Activated T-helper 1 cell treated with anti-CD3 and anti-CD28 coated beads, Interleukin-2, amount 50 U/mL, for 16 hours (primary cell): Measurements from ENCODE around the gene DIS3L.
"Not testable (repeated sequence)": the region's sequence is repeated elsewhere in the genome, so short reads cannot be mapped to it uniquely, and the experiment has no call there.

Experiments used
- DNase-seq, 2 donors: peaks; one replicate each; pipeline ENCODE4 v3.0.0-alpha.2; 2020; ENCODE audit warnings: low read depth in 1 of 2, low spot score in 1 of 2

The DIS3L gene

DNA sequence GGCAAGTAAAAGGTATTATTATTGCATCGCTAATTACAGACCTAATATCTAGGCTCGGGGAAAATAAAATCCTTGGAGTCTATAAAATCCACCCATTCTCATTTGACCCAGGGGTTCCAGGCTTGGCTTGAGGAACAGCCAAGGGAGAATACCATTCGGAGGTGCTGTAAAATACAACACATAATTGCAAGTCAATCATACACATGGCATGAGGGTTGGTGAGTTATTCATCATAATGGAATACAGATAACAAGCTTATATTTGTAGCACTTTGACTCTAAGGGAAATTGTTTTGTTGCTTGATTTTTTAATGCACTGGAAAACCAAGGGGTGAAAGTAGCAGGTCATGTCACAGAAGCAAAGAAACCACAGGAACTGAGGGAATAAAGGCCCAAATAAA is 16.8 kb upstream of the DIS3L start:
- no peak for DNase-seq

DNA sequence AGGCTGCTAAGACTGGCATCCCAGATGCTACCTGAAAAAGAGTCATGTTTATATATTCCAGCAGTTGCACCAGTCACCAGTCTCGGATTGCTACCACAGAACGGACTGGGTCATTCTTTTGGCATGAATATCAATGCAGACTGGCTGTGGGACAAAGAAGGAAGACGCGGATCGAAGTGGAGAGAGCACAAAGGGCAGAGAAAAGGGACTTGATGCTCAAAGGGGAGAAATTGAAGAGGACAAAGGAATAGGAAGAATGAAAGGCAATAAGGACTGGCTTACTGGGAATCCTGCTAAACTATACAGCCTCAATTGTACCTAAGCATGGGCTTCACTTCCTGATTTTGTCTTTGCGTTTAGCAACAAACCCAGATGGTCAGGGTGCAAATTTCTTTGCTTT is 15.3 kb upstream of the DIS3L start:
- DNase-seq: no peak

DNA sequence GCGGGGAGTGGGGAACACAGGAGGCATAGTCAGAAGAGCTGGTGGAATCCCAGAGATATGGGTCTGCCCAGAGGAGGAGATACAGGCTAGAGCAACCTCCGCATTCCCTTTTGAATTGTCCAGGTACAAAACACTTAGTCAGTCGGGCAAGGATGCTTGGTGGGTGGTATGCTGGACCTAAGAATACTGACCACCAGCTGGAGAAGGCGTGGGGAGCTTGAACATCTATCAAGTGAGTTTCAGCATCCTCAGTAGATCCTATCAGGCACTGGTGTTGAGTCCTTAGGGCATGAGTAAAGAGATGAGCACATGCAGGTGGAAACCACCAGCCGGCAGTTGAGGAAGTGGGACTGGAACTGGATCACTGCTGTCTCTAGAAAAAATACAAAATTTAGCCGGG is 14.7 kb upstream of the DIS3L start:
- DNase-seq: no peak

DNA sequence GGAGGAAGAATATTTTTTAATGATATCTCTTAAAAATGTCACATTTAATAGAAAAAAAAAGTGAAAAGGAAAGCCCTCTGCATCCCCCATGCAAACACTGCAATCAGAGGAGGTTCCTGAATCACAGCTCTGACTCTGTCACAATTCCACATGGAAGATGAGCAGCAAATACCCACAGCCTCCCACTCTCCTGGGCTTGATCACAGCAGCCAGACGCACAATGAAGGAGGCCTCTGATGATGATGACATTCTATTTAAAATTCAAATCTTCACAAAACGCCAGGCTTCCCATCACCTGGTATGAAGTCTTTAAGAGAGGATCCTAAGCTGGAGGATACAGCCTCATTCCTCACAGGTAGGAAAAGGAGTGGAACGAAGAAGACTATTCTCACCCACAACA is 9.1 kb upstream of the DIS3L start:
- no peak for DNase-seq

DNA sequence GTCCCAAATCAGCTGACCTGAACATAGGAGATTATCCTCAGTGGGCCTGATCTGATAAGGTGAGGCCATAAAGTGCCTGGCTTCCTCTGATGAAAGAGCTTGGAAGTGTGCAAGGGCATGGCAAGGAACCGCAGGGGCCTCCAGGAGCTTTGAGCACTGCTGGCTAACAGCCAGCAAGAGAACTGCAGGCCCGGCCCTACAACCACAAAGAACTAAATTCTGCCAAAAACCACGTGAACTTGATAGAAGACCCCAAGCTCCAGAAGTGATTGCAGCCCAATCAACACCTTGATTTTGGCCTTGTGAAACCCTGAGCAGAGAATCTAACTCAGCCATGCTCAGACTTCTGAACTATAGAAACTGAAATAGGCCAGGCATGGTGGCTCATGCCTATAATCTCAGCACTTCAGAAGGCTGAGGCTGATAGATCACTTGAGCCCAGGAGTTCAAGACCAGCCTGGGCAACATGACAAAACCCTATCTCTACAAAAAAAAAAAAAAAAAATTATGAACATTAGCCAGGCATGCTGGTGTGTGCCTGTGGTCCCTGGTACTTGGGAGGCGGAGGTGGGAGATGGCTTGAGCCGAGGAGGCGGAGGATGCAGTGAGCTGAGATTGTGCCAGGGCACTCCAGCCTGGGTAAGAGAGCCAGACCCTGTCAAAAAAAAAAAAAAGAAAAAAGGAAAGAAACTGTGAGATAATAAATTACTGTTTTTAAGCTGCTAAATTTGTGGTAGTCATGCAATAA is 7.7 kb upstream of the DIS3L start:
- no peak for DNase-seq

DNA sequence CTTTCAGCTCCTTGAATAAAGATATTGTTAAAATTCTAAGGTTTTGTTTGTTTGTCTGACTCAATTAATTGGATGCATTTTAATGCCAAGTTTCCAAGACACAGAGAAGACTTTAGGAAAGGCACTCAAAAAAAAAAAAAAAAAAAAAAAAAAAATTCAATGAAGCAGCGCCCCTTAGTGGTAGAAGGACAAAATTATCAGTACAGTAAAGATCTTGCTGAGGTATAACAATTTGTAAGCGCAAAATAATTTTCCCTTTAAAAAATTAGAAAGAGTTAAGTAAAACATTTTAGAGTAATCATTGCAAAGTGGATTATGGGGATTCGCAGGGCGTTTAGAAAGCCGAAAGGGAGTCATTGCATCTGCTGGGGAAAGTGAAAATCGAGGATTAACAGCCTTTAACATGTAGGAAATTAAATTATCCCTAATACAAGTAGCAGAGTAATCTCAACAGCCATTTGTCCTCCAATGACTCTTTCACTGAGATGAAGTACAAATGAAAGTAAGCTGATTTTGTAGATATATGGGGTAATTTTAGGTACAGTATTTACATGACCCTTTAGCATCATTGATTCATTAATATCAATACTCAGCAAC is 5.8 kb upstream of the DIS3L start:
- DNase-seq: no peak

DNA sequence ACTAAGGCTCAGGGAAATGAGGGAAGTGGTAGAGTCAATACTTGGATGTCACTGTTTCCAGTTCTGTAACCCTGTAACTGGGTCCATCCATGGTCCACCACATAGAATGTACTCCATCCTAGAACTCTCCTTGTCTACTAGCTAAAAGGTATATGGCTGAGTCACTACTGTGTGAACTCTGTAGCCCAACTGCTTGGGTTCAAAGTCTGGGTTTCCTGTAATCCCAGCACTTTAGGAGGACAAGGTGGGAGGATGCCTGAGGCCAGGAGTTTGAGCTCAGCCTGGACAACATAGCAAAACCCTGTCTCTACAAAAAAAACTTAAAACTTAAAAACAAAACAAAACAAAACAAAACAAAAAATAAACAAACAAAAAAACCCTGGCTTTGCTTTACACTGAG is 5.3 kb upstream of the DIS3L start:
- no peak for DNase-seq

DNA sequence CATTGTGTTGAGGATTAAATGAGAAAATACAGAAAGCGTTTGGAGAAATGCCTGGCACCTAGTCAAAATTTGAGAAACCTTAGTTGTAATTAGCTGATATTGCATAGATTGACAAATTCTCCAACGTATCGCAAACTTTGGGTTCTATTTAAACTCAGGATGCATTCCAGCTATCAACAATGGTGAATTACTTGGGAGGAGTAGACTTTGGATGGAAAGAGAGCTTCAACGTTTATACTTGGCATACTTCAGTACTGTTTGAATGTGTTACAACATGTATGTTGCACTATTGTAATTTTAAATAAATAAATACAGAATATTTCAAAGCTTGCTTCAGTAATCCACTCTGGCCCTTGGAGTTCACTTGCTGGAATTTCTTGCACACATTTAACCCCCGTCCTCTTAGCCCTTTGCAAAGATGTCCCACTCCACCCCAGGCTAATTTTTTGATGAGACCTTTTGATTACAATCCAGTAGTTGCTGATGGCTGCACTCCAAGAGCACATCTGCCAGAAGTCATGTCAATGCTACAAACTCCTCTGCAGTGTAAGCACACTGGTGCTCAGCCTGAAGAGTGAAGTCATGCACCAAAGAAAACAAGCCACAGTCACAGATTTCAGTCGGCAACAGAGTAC is 4.7 kb upstream of the DIS3L start:
- DNase-seq: no peak

DNA sequence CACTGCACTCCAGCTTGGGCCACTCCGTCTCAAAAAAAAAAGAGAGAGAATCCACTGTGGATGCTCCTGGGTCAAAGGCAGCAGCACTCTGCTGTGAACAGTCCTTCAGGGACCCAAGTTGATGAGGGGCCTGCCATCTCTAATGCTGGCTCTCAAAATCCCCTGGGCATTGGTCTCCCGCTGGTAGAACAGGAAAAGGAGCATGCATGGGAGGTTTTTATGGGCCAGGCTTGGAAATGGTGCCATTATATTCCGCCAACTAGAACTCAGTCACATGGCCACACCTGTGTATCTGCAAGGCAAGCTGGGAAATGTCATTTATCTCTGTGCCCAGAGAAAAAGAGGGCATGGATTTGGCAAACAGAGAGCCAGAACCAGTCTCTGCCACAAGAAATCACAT is 3.4 kb upstream of the DIS3L start:
- no peak for DNase-seq

DNA sequence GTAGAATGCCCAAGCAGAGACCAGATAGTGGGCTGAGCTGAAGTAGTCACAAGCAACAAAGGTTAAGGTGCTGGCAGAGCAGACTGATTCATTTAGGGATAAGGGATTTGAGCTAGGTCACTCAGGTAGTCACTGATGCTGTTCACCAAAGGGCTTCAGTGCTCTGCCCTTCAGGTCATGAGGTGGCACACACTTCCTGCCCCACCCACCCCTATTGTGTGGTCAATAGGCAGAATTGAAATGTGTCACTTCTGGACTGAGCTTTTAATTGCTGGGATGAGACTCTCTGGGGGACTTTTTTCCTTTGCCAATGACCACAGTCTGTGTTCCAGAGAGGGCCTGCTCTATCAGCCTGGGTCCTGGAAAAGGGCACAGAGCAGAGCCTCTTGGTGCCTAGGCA is 2.9 kb upstream of the DIS3L start:
- no peak for DNase-seq

DNA sequence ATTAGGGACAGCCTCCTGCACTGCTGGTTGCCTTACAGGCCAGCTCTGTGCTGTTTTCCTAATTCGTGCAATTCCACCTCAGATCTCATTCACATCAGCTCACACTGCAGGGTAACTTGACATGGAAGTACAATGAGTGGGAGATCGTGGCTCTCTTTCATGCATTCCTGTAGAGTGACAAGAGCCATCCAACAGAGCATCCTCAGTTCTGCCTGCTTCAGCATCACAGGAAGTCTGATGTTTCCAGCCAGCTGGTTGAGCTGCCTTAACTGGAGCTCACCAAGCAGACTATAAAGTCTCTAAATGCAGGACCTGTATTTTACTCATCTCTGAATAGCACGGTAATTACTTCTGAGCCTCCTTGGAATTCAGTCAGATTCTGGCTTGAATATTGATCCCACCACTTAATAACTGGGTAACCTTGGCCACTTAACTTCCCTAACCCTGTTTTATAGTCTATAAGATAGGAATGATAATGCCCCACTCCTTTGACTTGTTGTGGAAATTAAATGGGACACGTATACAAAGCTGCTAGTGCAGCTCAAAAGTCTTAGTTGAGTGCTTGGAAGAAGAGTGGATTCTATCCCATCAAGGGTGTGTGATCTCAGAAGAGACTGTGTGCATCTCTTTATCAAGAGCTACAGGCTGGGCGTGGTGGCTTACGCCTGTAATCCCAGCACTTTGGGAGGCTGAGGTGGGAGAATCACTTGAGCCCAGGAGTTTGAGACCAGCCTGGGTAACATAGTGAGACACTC is 1.4 kb upstream of the DIS3L start:
- DNase-seq: no peak

DNA sequence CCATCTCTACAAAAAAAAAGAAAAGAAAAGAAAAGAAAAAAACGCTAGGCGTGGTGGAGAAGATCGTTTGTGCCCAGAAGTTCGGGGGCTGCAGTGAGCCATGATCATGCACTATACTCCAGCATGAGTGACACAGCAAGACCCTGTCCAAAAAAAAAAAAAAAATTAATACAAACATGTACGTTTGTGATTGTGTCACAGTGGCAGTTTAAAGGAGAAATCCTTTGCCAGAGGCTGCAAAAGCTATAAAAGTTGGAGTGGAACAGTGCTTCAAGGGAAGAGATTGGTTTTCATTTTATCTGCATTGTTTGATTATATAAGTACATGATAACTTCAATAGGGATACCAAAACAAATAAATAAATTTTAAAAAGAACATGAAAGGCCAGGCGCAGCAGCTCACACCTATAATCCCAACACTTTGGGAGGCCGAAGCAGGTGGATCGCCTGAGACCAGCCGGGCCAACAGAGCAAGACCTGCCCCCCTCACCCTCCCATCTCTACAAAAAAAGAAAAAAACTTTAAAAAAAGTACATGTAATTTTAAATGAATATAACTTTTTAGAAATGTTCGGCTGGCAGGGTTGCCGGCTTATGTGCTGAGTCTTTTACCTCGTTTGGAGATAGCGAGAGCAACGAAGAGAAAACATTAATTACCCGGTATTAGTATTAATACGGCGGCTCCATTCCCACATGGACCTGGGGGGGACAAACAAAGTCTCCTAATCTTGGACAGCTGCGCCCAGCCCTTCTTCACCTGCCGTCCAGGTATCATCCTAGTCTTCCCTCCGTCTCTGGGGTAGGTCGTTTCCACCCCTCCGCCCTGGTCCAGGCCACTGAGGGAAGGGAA is 573 bp upstream of the DIS3L start:
- no peak for DNase-seq

DNA sequence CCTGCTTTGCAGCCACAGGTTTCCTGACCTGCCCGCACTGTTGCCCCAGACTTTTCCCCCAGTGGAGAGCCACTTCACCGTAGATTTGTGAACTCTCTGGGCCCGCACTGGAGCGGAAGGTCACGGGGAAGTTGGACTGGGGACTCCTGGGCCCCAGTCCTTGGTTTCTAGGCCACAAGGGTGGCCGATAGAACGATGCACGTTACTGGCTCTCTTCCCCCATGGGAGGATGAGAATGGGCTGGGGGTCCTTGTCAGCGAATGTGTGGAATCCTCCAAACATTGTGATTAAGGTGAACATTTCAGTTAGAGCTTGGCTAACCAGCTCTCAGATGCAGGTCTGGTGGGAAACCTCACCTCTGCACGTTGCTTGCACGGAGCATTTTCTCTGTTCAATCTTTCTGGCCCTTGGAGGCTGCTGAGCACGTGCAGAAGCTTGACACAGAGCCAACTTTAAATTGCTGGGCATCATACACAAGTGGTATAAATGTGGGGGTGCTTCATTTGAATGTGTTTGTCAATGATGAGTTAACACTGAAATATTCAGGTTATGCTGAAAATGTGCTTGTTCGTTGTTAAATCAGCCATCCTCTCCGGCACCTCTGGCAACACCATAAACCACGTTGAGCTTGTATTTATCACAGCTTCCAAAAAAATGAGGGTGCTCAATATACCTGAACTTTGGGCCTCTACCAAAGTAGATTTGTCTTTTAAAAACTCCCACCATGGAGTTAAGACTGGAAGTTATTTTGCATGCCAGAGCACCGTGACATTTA is 976 bp downstream of the DIS3L start:
- DNase-seq: peak in 1 of 2 donors; percentile 38

DNA sequence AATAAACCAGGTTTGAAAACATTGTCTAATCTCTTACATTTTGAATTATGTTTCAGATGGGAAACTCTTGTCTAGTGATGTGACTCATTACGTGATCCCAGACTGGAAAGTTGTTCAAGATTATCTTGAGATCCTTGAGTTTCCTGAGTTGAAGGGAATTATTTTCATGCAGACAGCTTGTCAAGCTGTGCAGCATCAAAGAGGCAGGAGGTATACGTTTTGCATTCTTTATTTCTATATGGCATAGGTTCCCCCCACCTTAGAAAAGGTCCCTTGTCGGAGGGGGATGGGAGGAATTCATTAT is 1.5 kb downstream of the DIS3L start:
- no peak for DNase-seq

DNA sequence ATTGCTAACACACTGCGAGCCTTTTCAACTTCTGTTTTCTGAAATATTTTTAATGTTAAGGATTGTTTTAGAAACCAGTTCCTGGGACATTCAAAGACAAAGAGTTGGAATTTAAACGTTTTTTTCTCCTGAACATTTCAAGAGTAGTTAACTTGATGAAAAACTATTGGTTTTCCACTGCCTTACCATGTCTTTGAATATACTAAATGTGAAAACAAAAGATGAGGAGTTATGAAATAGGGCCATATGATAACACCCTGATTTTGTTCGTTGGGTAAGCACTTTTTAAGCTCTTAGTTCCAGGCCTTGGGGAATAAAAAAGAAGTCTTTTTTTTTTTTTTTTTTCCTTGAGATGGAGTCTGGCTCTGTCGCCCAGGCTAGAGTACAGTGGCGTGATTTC is 2.8 kb downstream of the DIS3L start:
- no peak for DNase-seq

DNA sequence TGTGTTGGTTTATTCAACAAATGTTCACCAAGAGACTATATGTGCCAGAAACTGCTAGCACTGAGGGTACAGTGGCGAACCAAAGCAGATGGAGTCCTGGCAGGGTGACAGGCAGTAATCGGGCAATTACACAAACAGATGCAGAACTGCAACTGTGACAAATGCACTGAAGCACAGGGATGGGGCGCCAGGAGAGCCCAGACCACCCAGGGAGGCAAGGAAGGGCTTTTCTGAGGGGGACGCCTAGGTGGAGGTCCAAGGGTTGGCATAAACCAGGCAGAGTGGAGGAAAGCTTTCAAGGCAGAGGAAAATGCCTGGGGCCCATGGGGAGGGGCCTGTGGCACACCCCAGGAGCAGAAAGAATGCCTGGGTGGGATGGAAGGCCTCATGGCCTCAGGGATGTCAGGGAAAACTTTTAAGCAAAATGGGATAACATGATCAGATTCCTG is 5.5 kb downstream of the DIS3L start:
- no peak for DNase-seq

DNA sequence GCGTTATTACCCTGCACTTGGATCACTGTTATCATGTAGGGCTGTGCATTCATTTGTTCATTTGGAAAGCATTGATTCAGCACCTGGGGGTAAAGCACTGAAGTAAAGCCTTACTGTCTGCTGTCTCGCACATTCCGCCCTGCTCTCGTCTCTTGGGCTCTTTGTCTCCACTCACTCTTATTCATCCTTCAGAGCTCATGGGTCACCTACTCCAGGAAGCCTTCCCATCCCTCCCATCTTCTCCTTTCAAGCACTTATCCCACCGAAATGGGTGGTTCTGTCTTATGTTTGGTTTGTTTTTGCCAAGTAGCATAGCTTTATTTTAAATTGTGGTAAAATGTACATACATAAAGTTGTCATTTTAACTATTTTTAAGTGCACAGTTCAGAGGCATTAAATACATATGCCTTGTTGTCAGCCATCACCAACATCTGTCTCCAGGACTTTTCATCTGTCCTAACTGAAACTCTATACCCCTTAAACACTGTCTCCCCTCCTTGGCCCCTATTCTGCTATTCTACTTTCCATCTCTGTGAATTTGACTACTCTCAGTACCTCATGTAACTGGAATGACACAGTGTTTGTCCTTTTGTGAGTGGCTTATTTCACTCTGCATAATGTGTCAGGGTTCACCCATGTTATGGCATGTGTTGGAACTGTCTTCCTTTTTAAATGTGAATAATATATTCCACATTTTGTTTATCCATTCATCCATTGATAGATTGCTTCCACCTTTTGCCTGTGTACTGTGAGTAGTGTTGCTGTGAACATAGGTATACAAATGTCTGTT is 9.3 kb downstream of the DIS3L start:
- no peak for DNase-seq

DNA sequence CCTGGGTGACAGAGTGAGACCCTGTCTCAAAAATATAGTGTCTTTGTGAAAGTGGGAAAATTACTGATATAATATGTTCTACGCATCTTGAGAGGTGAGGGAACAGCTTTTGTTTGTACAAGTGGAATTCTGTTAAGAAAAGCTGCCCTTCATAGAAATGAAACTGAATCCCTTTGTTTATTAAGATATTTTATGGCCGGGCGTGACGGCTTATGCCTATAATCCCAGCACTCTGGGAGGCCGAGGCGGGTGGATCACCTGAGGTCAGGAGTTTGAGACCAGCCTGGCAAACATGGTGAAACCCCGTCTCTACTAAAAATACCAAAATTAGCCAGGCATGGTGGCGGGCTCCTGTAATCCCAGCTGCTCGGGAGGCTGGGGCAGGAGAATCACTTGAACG is 11.1 kb downstream of the DIS3L start:
- not testable (repeated sequence) for DNase-seq

DNA sequence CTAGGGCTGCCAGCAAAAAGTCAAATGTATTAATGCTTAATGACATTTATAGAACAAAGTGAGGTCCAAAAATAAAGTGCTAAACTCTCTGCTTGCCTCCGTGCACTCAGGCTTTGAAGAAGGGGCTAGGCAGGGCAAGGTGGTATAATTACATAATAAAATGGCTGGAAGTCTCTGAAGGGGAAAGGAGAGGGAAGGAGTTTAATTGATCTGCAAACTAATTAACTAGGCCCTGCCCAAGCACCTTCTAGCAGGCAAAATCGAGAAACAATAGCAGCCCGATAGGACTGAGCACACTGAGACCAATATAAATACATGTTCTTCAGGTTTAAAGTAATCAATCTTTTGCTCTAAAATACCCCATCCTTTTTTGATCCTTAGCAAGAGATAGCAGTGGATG is 13.0 kb downstream of the DIS3L start:
- no peak for DNase-seq

DNA sequence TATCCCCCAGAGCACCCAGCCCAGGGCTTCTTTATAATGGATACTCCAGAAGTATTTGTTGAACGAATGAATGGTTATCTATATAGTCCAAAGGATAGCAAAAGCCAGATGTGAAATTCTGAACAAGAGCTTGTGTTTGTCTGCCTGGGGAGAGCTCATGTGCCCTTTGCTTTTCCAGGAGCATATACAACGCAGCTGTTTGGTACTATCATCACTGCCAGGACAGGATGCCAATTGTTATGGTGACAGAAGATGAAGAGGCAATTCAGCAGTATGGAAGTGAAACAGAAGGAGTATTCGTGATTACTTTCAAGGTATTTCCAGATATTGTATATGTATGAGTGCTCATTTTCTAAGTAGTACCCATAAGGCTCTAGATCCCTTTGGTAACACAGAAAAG is 15.2 kb downstream of the DIS3L start:
- no peak for DNase-seq
